Prostate gland (tissue), 2 donors: ENCODE measurements around the gene TKT. TPM values are rescaled to one million over a fixed set of nuclear protein-coding genes. Genes with fewer than 3 reads are reported as not detected.

Experiments used
- DNase-seq: peaks from one replicate; pipeline ENCODE4 v3.0.0-alpha.2; 2019; ENCODE audit warnings: low spot score
- H3K27ac ChIP-seq, 2 donors: fragments of 200-600 bp; sonication (generic); 2 replicates each; pipeline ENCODE4 v1.5.1; 2017 to 2019
- H3K27me3 ChIP-seq: fragments of 200-600 bp; sonication (generic); replicated peaks from 2 replicates; pipeline ENCODE4 v1.5.1; 2019; ENCODE audit not compliant: insufficient read depth
- H3K36me3 ChIP-seq, 2 donors: fragments of 200-600 bp; sonication (generic); 1 replicate in 1 of 2; 2 replicates in 1 of 2; pipeline versions ENCODE4 v1.5.1 to v1.8.1; 2017 to 2019
- H3K4me1 ChIP-seq: fragments of 200-600 bp; sonication (generic); replicated peaks from 2 replicates; pipeline ENCODE4 v1.5.1; 2019
- H3K4me3 ChIP-seq, 2 donors: fragments of 200-600 bp; sonication (generic); 2 replicates each; pipeline ENCODE4 v1.5.1; 2017 to 2019
- H3K9me3 ChIP-seq: fragments of 200-600 bp; sonication (generic); 2 replicates; pipeline ENCODE4 v1.5.1; 2017
- POLR2A ChIP-seq: fragments of 450-650 bp; IDR thresholded peaks from one replicate; pipeline ENCODE4 v1.6.1; 2016; ENCODE audit warnings: antibody characterized with exemption, mild to moderate bottlenecking
- POLR2AphosphoS5 ChIP-seq: sonication (generic); formaldehyde crosslinking; IDR thresholded peaks from one replicate; pipeline ENCODE4 v1.6.1; 2017; ENCODE audit warnings: antibody characterized with exemption
- WGBS: methylation state at CpG from one replicate; pipeline ENCODE4 v1.1.5; 2018; 5-methylcytosine and 5-hydroxymethylcytosine counted together
- intact Hi-C: fragments of 100-400 bp; cut with DNase I; formaldehyde crosslinking; loops from one replicate; pipeline ENCODE4 v1.14.2; 2022
- total RNA-seq, 2 donors: library from RNA; depleted of rRNA; stranded (reverse); fragments of >200 nt; gene quantifications; one replicate each; pipeline ENCODE4 v1.1.0, GENCODE V29; 2016
- TF ChIP-seq, protein P1 (sequence below), 4 experiments: fragments of 200-600 bp in 2 of 4; fragments of 450-650 bp in 2 of 4; sonication (generic) in 2 of 4; IDR thresholded peaks; 1 replicate in 3 of 4; 2 replicates in 1 of 4; pipeline ENCODE4 v1.5.1; 2016 to 2019; ENCODE audit warnings: antibody characterized with exemption in 4 of 4, mild to moderate bottlenecking in 2 of 4, moderate library complexity in 2 of 4

The TKT gene
- total RNA-seq, 2 donors from 2014 or later = 187 to 226 TPM

GRCh38 chr3:53229171-53229570 lies 26.7 kb downstream of the TKT start:
- no peak for DNase-seq
- H3K27ac ChIP-seq = no peak overlapping the region
- WGBS = 96% methylated on average over 14 of the region's 14 CpGs
- no peaks in the 10 kb centered on the region for H3K27me3 ChIP-seq
- H3K9me3 ChIP-seq = no peaks in the 10 kb centered on the region
- H3K4me3 ChIP-seq = no peak overlapping the region
- TF ChIP-seq POLR2A (no peak), POLR2AphosphoS5 (no peak)
- TF ChIP-seq, protein P1, sequence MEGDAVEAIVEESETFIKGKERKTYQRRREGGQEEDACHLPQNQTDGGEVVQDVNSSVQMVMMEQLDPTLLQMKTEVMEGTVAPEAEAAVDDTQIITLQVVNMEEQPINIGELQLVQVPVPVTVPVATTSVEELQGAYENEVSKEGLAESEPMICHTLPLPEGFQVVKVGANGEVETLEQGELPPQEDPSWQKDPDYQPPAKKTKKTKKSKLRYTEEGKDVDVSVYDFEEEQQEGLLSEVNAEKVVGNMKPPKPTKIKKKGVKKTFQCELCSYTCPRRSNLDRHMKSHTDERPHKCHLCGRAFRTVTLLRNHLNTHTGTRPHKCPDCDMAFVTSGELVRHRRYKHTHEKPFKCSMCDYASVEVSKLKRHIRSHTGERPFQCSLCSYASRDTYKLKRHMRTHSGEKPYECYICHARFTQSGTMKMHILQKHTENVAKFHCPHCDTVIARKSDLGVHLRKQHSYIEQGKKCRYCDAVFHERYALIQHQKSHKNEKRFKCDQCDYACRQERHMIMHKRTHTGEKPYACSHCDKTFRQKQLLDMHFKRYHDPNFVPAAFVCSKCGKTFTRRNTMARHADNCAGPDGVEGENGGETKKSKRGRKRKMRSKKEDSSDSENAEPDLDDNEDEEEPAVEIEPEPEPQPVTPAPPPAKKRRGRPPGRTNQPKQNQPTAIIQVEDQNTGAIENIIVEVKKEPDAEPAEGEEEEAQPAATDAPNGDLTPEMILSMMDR (IDR thresholded peaks at IDR 0.05) = no peak
- no peaks in the 10 kb centered on the region for H3K4me1 ChIP-seq
- intact Hi-C loops = loop anchor here (10.0 kb wide), 1 partner anchor 116 kb away; the partner anchor contains the start of gene DCP1A
- H3K36me3 ChIP-seq = peaks cover 5 to 65% of the 10 kb centered on the region in 2 donors

- Histone ChIP-seq H3K9me3 (no peaks in the 10 kb centered on the region), H3K4me3 (no peak overlapping the region), H3K4me1 (no peaks in the 10 kb centered on the region), H3K36me3 (peaks cover 5 to 56% of the 10 kb centered on the region in 2 donors), H3K27ac (no peak overlapping the region), H3K27me3 (no peaks in the 10 kb centered on the region)
- 89% methylated on average over 21 of the region's 24 CpGs for WGBS
- no peak for DNase-seq
- no peak for TF ChIP-seq POLR2AphosphoS5
- TF ChIP-seq, protein P1 (IDR thresholded peaks at IDR 0.05) = no peak
- TF ChIP-seq POLR2A = no peak
- intact Hi-C loops = loop anchor here (10.0 kb wide), 1 partner anchor 117 kb away; the partner anchor contains the start of gene DCP1A
These were observed 27.6 kb downstream of the TKT start for GRCh38 chr3:53227993-53228885.

DNA sequence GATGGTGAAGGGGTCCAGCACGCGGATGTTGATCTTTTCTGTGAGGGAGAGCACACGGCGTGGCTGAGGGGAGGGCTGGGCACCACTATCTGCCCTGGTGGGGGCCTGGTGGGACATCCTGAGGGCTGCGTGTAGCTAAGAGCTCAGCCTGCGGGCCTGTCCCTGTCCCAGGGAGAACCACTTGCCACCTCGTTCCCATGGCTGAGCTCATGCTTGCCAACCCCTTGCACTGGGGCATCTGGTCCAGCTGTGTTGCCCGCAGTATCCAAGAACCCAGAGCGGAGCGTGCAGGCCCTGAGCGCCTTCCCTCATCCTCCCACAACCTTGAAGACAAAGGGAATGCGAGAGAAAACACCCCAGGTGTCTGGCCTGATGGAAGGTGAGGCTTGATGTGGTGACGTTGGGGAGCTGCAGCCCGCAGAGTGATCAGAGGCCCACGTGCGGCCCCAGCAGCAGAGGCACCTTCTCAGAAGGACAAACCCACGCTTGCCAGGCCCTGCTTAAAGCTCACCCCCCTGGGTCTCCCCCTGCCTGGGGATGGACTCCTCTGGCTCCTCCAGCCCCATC lies 28.9 kb downstream of the TKT start:
- Histone ChIP-seq H3K9me3 (no peaks in the 10 kb centered on the region), H3K36me3 (peaks cover 5 to 48% of the 10 kb centered on the region in 2 donors), H3K27me3 (no peaks in the 10 kb centered on the region), H3K4me3 (no peak overlapping the region), H3K27ac (no peak overlapping the region), H3K4me1 (no peaks in the 10 kb centered on the region)
- intact Hi-C loops = loop anchor here (10.0 kb wide), 1 partner anchor 118 kb away; the partner anchor contains the start of gene DCP1A
- no peak for TF ChIP-seq POLR2A
- TF ChIP-seq, protein P1 (IDR thresholded peaks at IDR 0.05) = no peak
- TF ChIP-seq POLR2AphosphoS5 = no peak
- WGBS = 90% methylated on average over 17 of the region's 17 CpGs
- no peak for DNase-seq

- WGBS = 90% methylated on average over 12 of the region's 12 CpGs
- no peaks in the 10 kb centered on the region for H3K4me1 ChIP-seq
- H3K9me3 ChIP-seq = no peaks in the 10 kb centered on the region
- H3K27ac ChIP-seq = no peak overlapping the region
- TF ChIP-seq, protein P1 (IDR thresholded peaks at IDR 0.05) = no peak
- TF ChIP-seq POLR2AphosphoS5 (no peak), POLR2A (no peak)
- no peaks in the 10 kb centered on the region for H3K27me3 ChIP-seq
- no peak overlapping the region for H3K4me3 ChIP-seq
- peaks cover 5 to 48% of the 10 kb centered on the region in 2 donors for H3K36me3 ChIP-seq
- DNase-seq = no peak
- intact Hi-C loops = loop anchor here (10.0 kb wide), 1 partner anchor 119 kb away; the partner anchor contains the start of gene DCP1A
These were observed 29.5 kb downstream of the TKT start for GRCh38 chr3:53226142-53226840.
